Lower leg skin (tissue), 4 donors: ENCODE data around the gene PACS1. TPM values are rescaled to one million over a fixed set of nuclear protein-coding genes. Genes with fewer than 3 reads are reported as not detected.

Source experiments
- DNase-seq, 2 donors: peaks; one replicate each; pipeline ENCODE4 v3.0.0-alpha.2; 2019; ENCODE audit warnings: low spot score in 2 of 2
- H3K4me3 ChIP-seq: fragments of 200-600 bp; sonication (generic); 2 replicates; pipeline ENCODE4 v1.5.1; 2017; ENCODE audit warnings: mild to moderate bottlenecking, low read depth; ENCODE audit not compliant: poor library complexity, severe bottlenecking
- POLR2A ChIP-seq, 2 donors: fragments of 450-650 bp; IDR thresholded peaks; one replicate each; pipeline ENCODE4 v1.6.1; 2016 to 2017; ENCODE audit warnings: antibody characterized with exemption in 2 of 2, mild to moderate bottlenecking in 1 of 2, moderate library complexity in 1 of 2
- WGBS, 2 donors: methylation state at CpG; one replicate each; pipeline ENCODE4 v1.1.5; 2018; 5-methylcytosine and 5-hydroxymethylcytosine counted together
- intact Hi-C: fragments of 100-400 bp; cut with DNase I; formaldehyde crosslinking; loops from one replicate; pipeline ENCODE4 v1.15.0; 2023; ENCODE audit warnings: low total_unique reads
- total RNA-seq, 4 donors: library from RNA; depleted of rRNA; stranded (reverse); fragments of >200 nt; gene quantifications; one replicate each; pipeline ENCODE4 v1.1.0, GENCODE V29; 2016
- TF ChIP-seq, protein P1 (sequence below), 3 donors: fragments of 450-650 bp; IDR thresholded peaks; one replicate each; pipeline ENCODE4 v1.5.1; 2016; ENCODE audit warnings: antibody characterized with exemption in 3 of 3, mild to moderate bottlenecking in 3 of 3, moderate library complexity in 2 of 3

Gene PACS1
- total RNA-seq, 4 donors from 2014 or later: 26.7 to 41.1 (median 32.4) TPM

GRCh38 chr11:66159324-66159984 is 89.4 kb downstream of the PACS1 start:
- WGBS, 2 donors: 68 to 70% methylated on average over 8 of the region's 8 CpGs
- intact Hi-C loops: no loop called here
- H3K4me3 ChIP-seq: no peak overlapping the region
- no peak for TF ChIP-seq POLR2A (IDR thresholded peaks at IDR 0.05)
- TF ChIP-seq, protein P1, sequence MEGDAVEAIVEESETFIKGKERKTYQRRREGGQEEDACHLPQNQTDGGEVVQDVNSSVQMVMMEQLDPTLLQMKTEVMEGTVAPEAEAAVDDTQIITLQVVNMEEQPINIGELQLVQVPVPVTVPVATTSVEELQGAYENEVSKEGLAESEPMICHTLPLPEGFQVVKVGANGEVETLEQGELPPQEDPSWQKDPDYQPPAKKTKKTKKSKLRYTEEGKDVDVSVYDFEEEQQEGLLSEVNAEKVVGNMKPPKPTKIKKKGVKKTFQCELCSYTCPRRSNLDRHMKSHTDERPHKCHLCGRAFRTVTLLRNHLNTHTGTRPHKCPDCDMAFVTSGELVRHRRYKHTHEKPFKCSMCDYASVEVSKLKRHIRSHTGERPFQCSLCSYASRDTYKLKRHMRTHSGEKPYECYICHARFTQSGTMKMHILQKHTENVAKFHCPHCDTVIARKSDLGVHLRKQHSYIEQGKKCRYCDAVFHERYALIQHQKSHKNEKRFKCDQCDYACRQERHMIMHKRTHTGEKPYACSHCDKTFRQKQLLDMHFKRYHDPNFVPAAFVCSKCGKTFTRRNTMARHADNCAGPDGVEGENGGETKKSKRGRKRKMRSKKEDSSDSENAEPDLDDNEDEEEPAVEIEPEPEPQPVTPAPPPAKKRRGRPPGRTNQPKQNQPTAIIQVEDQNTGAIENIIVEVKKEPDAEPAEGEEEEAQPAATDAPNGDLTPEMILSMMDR (IDR thresholded peaks at IDR 0.05): no peak
- DNase-seq: no peak

DNA sequence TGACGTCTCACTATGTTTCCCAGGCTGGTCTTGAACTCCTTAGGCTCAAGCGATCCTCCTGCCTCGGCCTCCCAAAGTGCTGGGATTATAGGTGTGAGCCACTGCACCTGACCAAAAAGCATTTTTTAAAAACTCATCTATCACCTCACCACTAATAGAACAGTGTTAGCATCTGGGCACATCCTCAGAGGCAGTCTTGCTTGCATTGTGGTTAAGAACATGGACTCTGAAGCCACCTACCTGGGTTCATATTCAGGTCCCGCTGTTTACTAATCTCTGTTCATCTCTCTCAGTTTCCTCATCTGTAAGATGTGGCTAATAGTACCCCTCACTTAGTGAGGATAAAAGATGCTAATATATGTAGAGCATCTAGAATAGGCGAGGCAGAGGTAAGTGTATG is 90.6 kb downstream of the PACS1 start:
- no peak overlapping the region for H3K4me3 ChIP-seq
- WGBS, 2 donors: 90 to 94% methylated on average over 5 of the region's 5 CpGs
- intact Hi-C loops: no loop called here
- DNase-seq: no peak
- TF ChIP-seq, protein P1 (IDR thresholded peaks at IDR 0.05): no peak
- TF ChIP-seq POLR2A (IDR thresholded peaks at IDR 0.05): no peak

DNA sequence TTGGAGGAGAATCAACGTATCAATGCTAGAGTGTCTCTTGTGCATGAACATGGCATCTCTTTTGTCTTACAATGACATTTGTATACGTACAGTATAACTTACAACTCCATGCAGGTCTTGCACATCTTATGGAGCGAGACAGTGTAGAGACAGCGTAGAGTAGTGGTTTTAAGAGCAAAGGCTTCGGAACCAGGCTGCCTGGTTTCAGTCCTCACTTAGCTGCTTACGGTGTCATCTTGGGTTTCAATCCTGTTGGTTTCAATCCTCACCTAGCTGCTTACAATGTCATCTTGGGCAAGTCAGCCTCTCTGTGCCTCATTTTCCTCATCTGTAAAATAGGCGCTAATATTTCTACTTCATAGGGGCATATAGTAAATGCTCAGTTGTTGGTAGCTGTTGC is 98.2 kb downstream of the PACS1 start:
- WGBS, 2 donors: 95 to 96% methylated on average over 7 of the region's 7 CpGs
- DNase-seq: no peak
- TF ChIP-seq, protein P1 (IDR thresholded peaks at IDR 0.05): no peak
- no peak for TF ChIP-seq POLR2A (IDR thresholded peaks at IDR 0.05)
- H3K4me3 ChIP-seq: no peak overlapping the region
- intact Hi-C loops: no loop called here

DNA sequence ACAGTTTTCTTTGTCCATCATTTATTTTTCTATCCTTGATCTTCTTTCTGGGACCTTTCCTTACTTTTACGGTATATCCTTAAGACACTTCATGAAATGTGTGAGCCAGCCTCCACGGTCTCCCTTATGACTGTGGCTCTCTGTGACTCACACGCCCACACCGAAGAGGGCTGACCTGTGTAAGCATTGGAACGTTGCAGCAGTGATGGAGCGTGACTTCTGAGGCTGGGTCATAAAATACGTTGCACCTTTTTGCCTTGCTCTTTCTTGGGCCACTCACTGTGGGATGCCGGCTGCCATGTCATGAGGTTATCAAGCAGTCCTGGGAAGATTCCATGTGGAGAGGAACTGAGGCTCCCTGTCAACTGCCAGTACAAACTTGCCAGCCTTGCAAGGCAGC is 102.1 kb downstream of the PACS1 start:
- intact Hi-C loops: no loop called here
- TF ChIP-seq, protein P1 (IDR thresholded peaks at IDR 0.05): no peak
- no peak for TF ChIP-seq POLR2A (IDR thresholded peaks at IDR 0.05)
- no peak for DNase-seq
- WGBS, 2 donors: 90 to 91% methylated on average over 7 to 8 of the region's 8 CpGs
- H3K4me3 ChIP-seq: no peak overlapping the region

DNA sequence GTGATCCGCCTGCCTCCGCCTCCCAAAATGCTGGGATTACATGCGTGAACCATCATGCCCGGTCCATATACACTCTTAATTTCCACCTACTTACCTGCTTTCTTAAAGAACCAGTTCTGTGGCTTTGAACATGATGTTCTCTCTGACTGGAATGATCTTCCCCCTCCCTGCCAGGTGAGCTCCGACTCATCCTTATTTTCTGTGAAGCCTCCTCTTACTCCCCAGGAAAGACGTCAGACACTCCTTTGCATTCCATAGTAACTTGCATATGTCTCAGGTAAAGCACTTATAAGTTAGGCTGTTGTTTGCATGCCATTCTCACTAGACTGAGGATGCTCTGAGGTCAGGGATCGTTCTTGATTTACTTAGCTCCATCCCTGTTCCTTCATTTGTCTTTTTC is 106.6 kb downstream of the PACS1 start:
- 61 to 67% methylated on average over 7 of the region's 7 CpGs for WGBS, 2 donors

More for the DNA sequence above, 106.6 kb downstream of the PACS1 start:
- H3K4me3 ChIP-seq: no peak overlapping the region
- intact Hi-C loops: loop anchor here (5.0 kb wide), 1 partner anchor 429 kb away; no protein-coding TSS in a partner anchor
- no peak for DNase-seq
- no peak for TF ChIP-seq POLR2A (IDR thresholded peaks at IDR 0.05)
- TF ChIP-seq, protein P1 (IDR thresholded peaks at IDR 0.05): no peak
